Hematopoietic multipotent progenitor cell treated with erythropoietin and hydrocortisone succinate and interleukin-3 and kit ligand, for 4 days (in vitro differentiated cells): Measurements from ENCODE around the gene FAM135A.
A peak's percentile ranks its signal among the peaks of the same experiment; 100 is the strongest.
"Not testable (repeated sequence)": the region's sequence is repeated elsewhere in the genome, so short reads cannot be mapped to it uniquely, and the experiment has no call there.

Source experiments
- DNase-seq: peaks from one replicate; pipeline ENCODE4 v3.0.0-alpha.2; 2015

The FAM135A gene

GRCh38 chr6:70396796-70397729, 16.2 kb upstream of the FAM135A start:
- DNase-seq, result peak; percentile 21

DNA sequence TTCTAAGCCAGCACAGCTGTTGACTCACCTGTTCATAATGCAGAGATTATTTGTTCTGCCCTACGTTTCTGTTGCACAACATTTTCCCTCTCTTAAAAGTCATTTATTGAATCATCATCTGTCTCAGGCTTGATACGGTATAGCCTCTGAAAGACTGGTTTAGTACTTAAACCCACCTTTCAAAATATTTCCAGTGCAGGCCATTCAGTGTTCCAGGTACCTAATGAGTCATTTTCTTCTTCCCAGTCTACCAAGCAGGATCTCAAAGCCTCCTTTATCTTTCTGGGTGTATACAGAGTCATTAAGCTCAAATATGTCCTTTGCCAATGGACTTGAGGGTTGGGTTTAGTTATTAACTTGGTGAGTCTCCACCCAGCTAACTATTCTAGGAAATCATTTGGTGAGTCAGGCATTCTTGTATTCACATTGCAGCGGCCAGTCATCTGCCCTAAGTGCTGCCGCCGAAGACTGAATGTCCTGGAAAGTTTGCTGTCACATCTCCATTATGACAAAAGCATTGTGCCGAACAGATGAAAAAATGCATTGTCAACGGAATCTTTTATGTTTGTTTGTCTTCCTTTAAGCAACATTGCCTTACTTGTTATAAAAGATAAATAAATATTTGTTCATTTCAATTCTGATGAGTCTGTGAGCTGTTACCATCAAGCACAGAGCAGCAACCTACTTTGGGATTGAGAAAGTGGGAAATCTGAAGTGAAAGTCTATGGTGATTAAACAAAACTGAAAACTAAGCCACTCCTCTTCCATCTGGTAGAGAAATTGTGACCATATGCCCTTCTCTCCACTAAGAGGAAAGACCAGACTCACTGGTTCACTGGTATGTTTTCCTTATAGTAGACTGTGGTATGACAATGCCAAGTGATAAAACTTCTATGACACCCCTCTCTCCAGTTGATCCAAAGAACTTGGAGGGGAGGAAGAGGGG, 14.3 kb upstream of the FAM135A start:
- no peak for DNase-seq

DNA sequence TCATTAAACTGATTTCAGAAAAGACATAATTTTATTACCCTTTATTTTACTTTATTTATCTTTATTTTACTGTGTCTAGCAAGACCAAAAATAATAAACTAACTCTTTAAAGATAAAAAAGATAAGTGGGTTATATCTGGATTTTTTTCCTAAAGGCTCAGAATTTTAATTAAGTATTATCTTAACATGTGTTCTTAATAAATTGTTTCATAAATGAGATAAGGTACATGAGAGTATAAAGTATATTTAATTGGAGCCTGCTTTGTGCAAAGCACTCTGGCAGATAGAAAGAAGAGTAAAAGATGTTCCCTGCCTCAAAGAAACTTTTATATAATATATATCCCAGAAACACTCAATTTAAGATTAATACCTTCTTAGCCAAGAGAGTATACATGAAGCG, 8.7 kb upstream of the FAM135A start:
- no peak for DNase-seq

- no peak for DNase-seq
Observed at GRCh38 chr6:70409216-70409615, 4.1 kb upstream of the FAM135A start.

DNA sequence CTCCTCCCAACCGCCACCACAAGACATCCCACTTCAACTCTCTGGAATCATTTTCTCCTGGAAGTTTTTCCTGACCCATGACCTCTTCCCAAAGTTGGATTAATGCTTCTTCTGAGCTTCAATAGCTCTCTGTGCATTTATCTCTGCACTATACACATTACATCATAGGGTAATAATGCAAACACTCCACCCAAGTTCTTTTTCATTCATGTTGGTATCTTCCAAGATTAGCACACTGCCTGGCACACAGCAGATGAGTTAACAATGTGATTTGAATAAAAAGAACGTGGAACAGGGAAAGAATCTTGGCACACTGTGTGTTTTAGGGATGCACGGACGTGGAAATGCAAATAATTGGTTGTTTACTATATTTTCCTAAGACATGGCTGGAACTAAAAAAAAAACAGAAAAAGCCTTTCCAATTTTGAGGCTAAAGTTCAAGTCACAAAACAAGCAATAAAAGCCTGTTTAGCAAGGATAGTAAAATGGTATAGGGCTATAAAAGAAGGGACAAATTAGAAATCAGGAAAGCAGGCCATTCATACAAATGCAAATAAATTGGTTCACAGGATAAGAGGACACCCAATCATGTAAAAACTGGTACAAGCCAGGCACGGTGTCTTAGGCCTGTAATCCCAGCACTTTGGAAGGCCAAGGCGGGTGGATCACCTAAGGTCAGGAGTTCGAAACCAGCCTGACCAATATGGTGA, 1.6 kb upstream of the FAM135A start:
- no peak for DNase-seq

GRCh38 chr6:70412252-70413113, 825 bp upstream of the FAM135A start:
- no peak for DNase-seq

- DNase-seq, result peak; percentile 63
Observed at GRCh38 chr6:70413992-70414494, 735 bp downstream of the FAM135A start.

DNA sequence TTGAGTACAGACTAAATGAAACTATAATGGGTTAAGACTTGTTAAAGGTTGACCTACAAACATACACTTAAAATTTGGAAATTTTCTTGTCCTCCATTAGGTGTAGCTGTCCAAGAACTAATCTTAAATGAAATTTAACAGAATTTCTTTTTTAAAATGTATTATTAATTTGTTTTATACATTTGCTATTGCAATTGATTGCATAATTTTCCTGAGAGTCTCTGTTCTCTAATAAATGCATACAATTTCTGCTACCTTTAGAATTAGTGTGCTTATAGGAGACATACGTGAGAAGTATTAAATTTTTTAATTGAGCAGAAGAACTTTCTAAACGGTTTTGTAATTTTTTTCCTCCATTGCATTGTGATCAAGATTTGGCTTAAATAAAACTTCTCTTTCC, 1.5 kb downstream of the FAM135A start:
- DNase-seq, result no peak

DNA sequence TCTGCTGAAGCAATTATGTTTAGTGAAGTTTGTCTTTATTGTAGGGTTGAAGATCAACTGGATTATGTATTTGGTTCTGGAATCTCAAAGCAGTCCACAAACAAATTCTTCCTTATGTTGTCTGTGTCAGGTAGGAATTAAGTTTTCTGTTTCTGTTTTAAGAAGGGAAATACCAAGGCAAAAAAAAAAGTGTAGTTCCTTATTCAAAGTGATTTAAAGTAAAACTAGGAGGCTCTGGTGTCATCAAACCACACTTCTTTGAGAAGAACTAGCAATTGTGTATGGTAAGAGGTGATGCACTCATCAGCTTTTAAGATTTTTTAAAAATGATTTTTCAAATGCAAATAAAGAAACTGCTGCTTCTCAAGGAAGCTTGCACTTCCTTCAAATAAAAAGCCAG, 1.9 kb downstream of the FAM135A start:
- peak; percentile 31 for DNase-seq

DNA sequence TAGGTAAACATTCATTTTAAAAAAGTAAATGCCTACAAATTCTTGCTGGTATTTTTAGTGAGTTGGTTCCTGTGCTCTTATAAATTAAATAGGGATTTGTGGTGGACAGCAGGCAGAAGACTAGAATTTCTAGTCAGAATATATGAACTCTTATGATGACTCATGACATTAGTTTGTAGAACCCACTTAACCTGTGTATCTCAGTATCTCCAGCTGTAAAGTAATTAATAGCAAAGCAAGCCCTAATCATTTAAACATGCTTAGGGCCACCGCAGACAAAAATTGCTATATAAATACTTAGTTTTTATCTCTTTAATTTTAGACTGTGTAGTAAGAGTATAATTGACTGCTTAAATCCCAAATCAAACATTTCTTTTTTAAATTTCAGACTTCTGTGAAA, 2.4 kb downstream of the FAM135A start:
- DNase-seq, result no peak

DNA sequence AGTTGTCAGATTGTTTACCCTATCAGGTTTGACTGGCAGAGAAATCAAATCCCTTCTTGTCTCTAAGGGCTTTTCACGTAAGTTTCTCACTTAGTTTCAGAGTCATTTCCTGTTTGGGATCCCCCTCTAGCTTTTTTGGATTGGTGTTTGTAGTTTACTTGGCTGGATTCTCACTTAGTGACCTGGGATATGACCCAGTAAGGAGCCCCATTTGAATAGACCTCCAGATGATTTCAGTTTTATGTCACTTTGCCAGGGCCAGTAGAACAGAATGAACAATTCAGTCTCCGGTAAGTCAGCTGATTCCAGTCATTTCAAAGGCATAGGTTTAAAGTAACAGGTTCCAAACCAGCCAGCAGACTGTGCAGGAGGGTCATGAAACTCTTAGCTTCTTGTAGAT, 8.2 kb downstream of the FAM135A start:
- no peak for DNase-seq

DNA sequence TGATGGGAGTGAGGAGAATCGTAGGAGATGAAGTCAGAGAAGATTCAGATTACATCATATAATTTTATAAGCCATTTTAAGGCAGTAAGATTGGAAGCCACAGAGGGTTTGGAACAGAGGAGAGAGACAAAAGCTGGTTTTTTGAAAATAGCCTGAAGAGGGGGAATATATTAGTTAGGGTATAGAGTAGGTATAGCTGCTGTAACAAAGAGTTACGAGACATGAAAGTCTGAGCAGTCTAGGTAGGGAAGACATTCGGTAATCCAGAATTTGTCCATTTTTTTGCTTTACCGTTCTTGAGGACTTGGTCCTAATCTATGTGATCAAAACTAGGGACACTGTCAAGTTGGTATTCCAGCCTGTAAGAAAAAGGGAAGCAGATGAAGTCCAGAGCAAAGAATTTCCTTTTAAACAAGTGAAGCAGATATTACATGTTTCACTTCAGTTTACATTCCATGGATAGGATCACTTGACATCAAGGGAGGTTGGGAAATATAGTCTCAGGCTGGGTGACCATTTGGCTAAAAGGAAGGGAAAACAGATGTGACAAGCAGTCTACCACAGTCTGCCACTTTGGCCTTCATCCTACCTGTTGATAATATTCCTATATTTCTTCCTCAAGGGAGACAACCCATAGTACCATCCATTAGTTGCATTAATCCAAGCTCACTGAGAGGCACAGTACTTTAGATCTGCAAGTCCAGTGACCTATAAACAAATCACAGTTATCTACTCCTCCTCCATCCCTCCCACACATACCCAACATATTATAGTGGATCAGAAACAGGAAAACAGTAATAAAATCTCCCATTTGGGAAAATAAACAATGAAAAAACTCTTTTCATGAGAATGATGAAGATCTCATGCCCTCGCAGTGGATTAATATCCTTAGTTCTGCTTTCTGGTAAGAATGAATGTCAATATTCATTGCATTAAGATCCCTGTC, 10.2 kb downstream of the FAM135A start:
- no peak for DNase-seq

DNA sequence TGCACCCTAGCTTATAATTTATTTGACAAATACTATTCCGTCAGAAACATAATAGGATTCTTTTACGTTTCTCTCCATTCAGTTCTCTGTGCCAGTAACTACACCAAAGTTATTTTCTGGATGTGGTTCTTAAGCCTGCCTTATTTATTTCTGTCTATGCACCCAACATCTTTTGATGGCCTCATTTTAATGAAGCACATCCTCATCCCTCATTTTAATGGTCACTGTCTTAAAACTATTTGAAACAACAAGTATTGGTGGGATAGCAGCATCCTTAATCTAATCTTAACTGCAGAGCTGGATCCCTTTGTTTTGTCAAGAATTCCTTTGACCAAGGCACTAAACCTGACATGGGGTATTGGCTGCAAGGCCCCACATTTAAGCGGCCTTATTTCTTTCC, 11.0 kb downstream of the FAM135A start:
- DNase-seq, result no peak

DNA sequence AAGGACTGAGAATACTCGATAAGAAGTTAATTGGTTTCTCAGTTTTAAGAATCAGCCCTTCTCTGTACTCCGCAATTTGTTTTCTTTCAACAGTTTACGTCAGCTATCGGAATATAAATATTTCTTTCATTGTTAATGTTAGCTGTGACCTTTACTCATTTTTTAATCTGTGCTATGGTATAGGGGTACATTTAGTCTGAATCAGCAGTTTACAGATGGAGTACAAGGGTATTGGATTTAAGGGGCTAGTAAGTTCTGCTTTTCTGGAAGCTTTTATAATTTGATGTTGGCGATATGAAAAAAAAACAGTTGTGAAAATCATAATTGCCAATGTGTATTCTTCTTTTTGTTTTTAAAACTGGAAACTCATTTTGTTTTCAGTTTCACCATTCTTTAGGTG, 23.0 kb downstream of the FAM135A start:
- no peak for DNase-seq

DNA sequence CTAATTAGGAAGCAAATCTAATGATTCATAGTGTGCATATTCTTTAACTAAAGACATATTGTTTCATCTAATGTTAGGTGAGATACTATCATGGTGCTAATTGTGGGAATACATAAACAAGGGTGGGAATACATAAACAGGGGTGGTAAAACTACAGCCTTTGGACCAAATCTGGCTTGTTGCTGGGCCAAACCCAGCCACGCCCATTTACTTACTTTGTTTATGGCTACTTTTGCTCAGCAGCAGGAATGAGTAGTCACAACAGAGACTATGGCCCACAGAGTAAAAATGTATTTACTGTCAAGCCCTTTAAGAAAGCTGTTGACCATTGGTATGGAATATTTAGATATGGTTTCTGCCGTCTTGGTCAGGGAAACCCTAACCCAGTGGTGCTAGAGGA, 31.7 kb downstream of the FAM135A start:
- DNase-seq, result no peak

- not testable (repeated sequence) for DNase-seq
Observed at GRCh38 chr6:70447343-70448070, 34.2 kb downstream of the FAM135A start.

DNA sequence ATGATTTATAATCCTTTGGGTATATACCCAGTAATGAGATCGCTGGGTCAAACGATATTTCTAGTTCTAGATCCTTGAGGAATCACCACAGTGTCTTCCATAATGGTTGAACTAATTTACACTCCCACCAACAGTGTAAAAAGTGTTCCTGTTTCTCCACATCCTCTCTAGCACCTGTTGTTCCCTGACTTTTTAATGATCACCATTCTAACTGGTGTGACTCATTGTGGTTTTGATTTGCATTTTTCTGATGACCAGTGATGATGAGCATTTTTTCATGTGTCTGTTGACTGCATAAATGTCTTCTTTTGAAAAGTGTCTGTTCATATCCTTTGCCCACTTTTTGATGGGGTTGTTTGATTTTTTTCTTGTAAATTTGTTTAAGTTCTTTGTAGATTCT, 40.6 kb downstream of the FAM135A start:
- DNase-seq, result not testable (repeated sequence)

GRCh38 chr6:70456735-70457134, 43.4 kb downstream of the FAM135A start:
- no peak for DNase-seq

- no peak for DNase-seq
Observed at GRCh38 chr6:70459235-70459634, 45.9 kb downstream of the FAM135A start.

DNA sequence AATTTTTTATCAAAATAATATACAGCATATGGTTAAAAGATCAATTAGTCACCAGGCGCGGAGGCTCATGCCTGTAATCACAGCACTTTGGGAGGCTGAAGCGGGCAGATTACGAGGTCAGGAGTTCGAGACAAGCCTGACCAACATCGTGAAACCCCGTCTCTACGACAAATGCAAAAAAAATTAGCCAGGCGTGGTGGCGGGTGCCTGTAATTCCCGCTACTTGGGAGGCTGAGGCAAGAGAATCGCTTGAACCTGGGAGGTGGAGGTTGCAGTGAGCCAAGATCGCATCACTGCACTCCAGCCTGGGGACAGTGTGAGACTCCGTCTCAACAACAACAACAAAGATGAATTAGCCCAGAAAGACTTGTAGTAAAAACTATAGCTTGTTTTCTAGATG, 46.4 kb downstream of the FAM135A start:
- DNase-seq, result not testable (repeated sequence)
